PFSK-1 (cell line): Measurements from ENCODE around the gene CAMTA1.

Experiments
- FOXP2 ChIP-seq: optimal IDR thresholded peaks from 2 replicates; pipeline ENCODE3; 2011; ENCODE audit warnings: borderline replicate concordance, control low read depth, inconsistent platforms; ENCODE audit not compliant: insufficient read depth; ENCODE audit errors: extremely low read length, extremely low read depth
- POLR2AphosphoS5 ChIP-seq: IDR thresholded peaks from 2 replicates; pipeline ENCODE4 v1.6.1; 2012; ENCODE audit warnings: low read depth, mild to moderate bottlenecking, control low read depth, low read length, moderate library complexity
- REST ChIP-seq, 2 experiments: IDR thresholded peaks; 2 replicates each; pipeline versions ENCODE4 v1.6.1 to v1.8.0; 2011 to 2012; ENCODE audit warnings: low read depth in 2 of 2, low read length in 2 of 2, control low read depth in 1 of 2, inconsistent platforms in 1 of 2, mild to moderate bottlenecking in 1 of 2, moderate library complexity in 1 of 2; ENCODE audit not compliant: insufficient read depth in 1 of 2
- SIN3A ChIP-seq: IDR thresholded peaks from 2 replicates; pipeline ENCODE4 v1.6.1; 2012; ENCODE audit warnings: mild to moderate bottlenecking, low read length, moderate library complexity, borderline replicate concordance; ENCODE audit not compliant: insufficient read depth
- TAF1 ChIP-seq: IDR thresholded peaks from 2 replicates; pipeline ENCODE4 v1.6.1; 2012; ENCODE audit warnings: low read length, control low read depth, borderline replicate concordance; ENCODE audit not compliant: insufficient read depth

Gene CAMTA1

GRCh38 chr1:7103361-7103782 lies 318.1 kb downstream of the CAMTA1 start:
- TF ChIP-seq FOXP2 (no peak), TAF1 (no peak), REST (IDR thresholded peaks at IDR 0.05; ENCODE audit: insufficient read depth in 1 of 2, low read depth in 2 of 2, low read length in 2 of 2) (no peak), POLR2AphosphoS5 (no peak), SIN3A (no peak)

GRCh38 chr1:7103874-7104273 lies 318.6 kb downstream of the CAMTA1 start:
- TF ChIP-seq FOXP2 (no peak), REST (IDR thresholded peaks at IDR 0.05; ENCODE audit: insufficient read depth in 1 of 2, low read depth in 2 of 2, low read length in 2 of 2) (no peak), SIN3A (no peak), POLR2AphosphoS5 (no peak), TAF1 (no peak)

- TF ChIP-seq FOXP2 (no peak), TAF1 (no peak), POLR2AphosphoS5 (no peak), SIN3A (no peak), REST (IDR thresholded peaks at IDR 0.05; ENCODE audit: insufficient read depth in 1 of 2, low read depth in 2 of 2, low read length in 2 of 2) (no peak)
Observed at GRCh38 chr1:7104339-7104738, 319.1 kb downstream of the CAMTA1 start.

- TF ChIP-seq FOXP2 (no peak), TAF1 (no peak), REST (IDR thresholded peaks at IDR 0.05; ENCODE audit: insufficient read depth in 1 of 2, low read depth in 2 of 2, low read length in 2 of 2) (no peak), POLR2AphosphoS5 (no peak), SIN3A (no peak)
Observed at GRCh38 chr1:7105269-7105668, 320.0 kb downstream of the CAMTA1 start.

GRCh38 chr1:7106442-7107108 lies 321.3 kb downstream of the CAMTA1 start:
- TF ChIP-seq SIN3A, result no peak
- TF ChIP-seq TAF1, result no peak
- no peak; a peak in 1 of 4 replicates for TF ChIP-seq REST (IDR thresholded peaks at IDR 0.05; ENCODE audit: insufficient read depth in 1 of 2, low read depth in 2 of 2, low read length in 2 of 2)
- no peak for TF ChIP-seq FOXP2
- no peak for TF ChIP-seq POLR2AphosphoS5
